Stomach (tissue), 9 donors: ENCODE results near the gene MGAT5. TPM values are rescaled to one million over a fixed set of nuclear protein-coding genes. Genes with fewer than 3 reads are reported as not detected.

Source experiments
- DNase-seq, 2 donors: peaks; one replicate each; pipeline versions ENCODE4 v3.0.0 to v3.0.0-alpha.2; 2013 to 2019
- H3K27ac ChIP-seq, 5 donors: fragments of 200-600 bp in 4 of 5; sonication (generic) in 4 of 5; one replicate each; pipeline ENCODE4 v1.5.1; 2013 to 2019; ENCODE audit warnings: mild to moderate bottlenecking in 1 of 5, moderate library complexity in 1 of 5
- H3K27me3 ChIP-seq, 3 donors: fragments of 200-600 bp; sonication (generic); one replicate each; pipeline ENCODE4 v1.5.1; 2017 to 2019; ENCODE audit warnings: mixed run types in 1 of 3
- H3K36me3 ChIP-seq, 4 donors: fragments of 200-600 bp; sonication (generic); 1 replicate in 3 of 4; 2 replicates in 1 of 4; pipeline ENCODE4 v1.5.1; 2016 to 2019
- H3K4me1 ChIP-seq, 4 donors: fragments of 200-600 bp; sonication (generic); one replicate each; pipeline ENCODE4 v1.5.1; 2016 to 2019
- H3K4me3 ChIP-seq, 4 donors: fragments of 200-600 bp; sonication (generic) in 3 of 4; one replicate each; pipeline ENCODE4 v1.5.1; 2016 to 2019; ENCODE audit warnings: mild to moderate bottlenecking in 1 of 4
- H3K9me3 ChIP-seq, 4 donors: fragments of 200-600 bp; sonication (generic); one replicate each; pipeline ENCODE4 v1.5.1; 2016 to 2019
- EP300 ChIP-seq: sonication (generic); formaldehyde crosslinking; IDR thresholded peaks from one replicate; pipeline ENCODE4 v1.6.1; 2017; ENCODE audit warnings: antibody characterized with exemption
- POLR2A ChIP-seq, 4 donors: fragments of 450-650 bp; IDR thresholded peaks; one replicate each; pipeline ENCODE4 v1.6.1; 2016; ENCODE audit warnings: antibody characterized with exemption in 4 of 4, control low read depth in 2 of 4, mild to moderate bottlenecking in 1 of 4, moderate library complexity in 1 of 4
- POLR2AphosphoS5 ChIP-seq, 3 donors: sonication (generic); formaldehyde crosslinking; IDR thresholded peaks; one replicate each; pipeline ENCODE4 v1.6.1; 2016; ENCODE audit warnings: antibody characterized with exemption in 3 of 3
- WGBS, 5 donors: extraction: QIAGEN DNeasy Blood & Tissue Kit in 3 of 5; methylation state at CpG; one replicate each; pipeline versions ENCODE4 v1.1.5 to v1.1.7; 2013 to 2018; 5-methylcytosine and 5-hydroxymethylcytosine counted together
- intact Hi-C: fragments of 100-400 bp; cut with DNase I; formaldehyde crosslinking; loops from one replicate; pipeline ENCODE4 v1.15.1; 2023; ENCODE audit warnings: low total_unique reads
- polyA plus RNA-seq, 3 donors: library from polyadenylated mRNA; stranded (reverse); fragments of 200-250 nt; gene quantifications; one replicate each; pipeline ENCODE4 v1.2.3, GENCODE V29; 2013
- small RNA-seq, 4 donors: library from RNA; depleted of rRNA; stranded (forward); fragments of <200 nt; gene quantifications; one replicate each; pipeline ENCODE3, GENCODE V24; 2016
- total RNA-seq, 5 donors: library from RNA; depleted of rRNA; stranded (reverse); fragments of >200 nt; gene quantifications; one replicate each; pipeline versions ENCODE4 v1.1.0 to v1.2.3, GENCODE V29; 2014 to 2016
- TF ChIP-seq, protein P1 (sequence below), 7 experiments: fragments of 450-650 bp in 4 of 7; fragments of 200-600 bp in 3 of 7; sonication (generic) in 3 of 7; IDR thresholded peaks; one replicate each; pipeline ENCODE4 v1.5.1; 2016 to 2019; ENCODE audit warnings: antibody characterized with exemption in 7 of 7, control low read depth in 2 of 7, mild to moderate bottlenecking in 1 of 7
- donor health status: healthy with polysubstance abuse.
- donor health status: Bipolar disorder and iron deficiency.
- donor health status: healthy.

MGAT5 gene
- total and polyA plus RNA-seq, 8 donors = 3.9 to 125 (median 46.0) TPM

DNA sequence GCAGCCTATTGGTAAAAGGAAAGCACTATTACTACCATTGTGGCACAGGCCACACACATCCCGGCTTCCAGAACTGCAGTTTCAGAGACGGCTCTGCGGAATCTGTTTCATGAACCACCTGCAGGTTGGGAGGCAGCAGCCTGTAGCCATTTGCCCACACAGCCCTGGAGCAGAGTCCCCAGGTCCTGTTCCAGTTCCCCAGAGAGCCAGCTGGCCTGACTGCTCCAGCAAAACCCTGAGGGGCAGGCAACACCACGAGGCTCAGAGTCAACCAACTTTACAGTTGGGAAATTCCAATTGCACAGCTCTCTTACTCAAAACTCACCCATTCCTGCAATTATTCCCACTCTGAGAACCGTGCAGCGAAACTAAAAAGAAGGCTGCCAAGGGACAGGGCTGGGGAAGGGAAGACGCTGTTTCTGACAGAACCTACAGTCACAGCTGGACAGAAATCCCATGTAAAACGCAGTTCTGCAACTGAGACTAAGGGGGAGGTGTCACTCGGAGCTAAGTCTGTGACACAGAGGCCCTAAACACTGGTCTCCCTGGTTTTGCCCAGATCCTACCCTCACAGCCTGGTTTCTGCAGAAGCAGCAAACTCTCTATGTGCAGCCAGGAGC lies 245.5 kb downstream of the MGAT5 start:
- Histone ChIP-seq H3K36me3 (no peaks in the 10 kb centered on the region), H3K4me3 (no peak overlapping the region), H3K27ac (no peak overlapping the region), H3K9me3 (no peaks in the 10 kb centered on the region), H3K4me1 (no peaks in the 10 kb centered on the region), H3K27me3 (no peaks in the 10 kb centered on the region)
- intact Hi-C loops = no loop called here
- no peak for DNase-seq
- WGBS, 5 donors = 58 to 77% (median 71%) methylated on average over 9 of the region's 9 CpGs
- TF ChIP-seq POLR2AphosphoS5 (IDR thresholded peaks at IDR 0.05) (no peak), POLR2A (IDR thresholded peaks at IDR 0.05) (no peak), EP300 (no peak)
- TF ChIP-seq, protein P1, sequence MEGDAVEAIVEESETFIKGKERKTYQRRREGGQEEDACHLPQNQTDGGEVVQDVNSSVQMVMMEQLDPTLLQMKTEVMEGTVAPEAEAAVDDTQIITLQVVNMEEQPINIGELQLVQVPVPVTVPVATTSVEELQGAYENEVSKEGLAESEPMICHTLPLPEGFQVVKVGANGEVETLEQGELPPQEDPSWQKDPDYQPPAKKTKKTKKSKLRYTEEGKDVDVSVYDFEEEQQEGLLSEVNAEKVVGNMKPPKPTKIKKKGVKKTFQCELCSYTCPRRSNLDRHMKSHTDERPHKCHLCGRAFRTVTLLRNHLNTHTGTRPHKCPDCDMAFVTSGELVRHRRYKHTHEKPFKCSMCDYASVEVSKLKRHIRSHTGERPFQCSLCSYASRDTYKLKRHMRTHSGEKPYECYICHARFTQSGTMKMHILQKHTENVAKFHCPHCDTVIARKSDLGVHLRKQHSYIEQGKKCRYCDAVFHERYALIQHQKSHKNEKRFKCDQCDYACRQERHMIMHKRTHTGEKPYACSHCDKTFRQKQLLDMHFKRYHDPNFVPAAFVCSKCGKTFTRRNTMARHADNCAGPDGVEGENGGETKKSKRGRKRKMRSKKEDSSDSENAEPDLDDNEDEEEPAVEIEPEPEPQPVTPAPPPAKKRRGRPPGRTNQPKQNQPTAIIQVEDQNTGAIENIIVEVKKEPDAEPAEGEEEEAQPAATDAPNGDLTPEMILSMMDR (IDR thresholded peaks at IDR 0.05) = no peak

DNA sequence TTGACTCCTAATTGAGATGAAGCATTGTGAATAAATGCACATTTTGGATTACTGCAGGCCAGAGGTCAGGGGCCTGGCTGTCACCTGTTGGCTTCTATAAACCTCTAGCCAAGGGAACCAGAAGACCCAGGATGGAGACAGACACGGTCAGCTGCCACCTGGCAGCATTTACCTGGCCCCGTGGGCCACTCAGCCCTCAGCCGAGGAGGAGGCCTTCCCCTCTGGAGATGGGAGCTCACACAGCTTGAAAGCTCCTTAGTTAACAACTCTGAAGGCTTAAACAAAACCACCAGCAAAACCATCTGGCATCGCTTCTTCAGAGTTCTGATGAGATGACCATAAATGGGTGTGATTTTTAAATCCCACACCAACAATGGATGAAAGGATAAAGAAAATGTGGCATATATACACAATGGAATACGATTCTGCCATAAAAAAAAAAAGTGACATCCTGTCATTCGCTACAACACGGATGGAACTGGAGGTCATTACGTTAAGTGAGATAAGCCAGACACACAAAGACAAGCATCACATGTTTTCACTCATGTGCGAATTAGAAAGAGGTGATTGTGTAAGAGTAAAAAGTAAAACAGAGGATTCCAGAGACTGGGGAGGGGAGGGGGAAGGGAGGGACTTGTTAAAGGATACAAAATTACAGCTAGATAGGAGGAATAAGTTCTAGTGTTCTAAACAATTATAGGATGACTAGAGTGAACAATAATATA lies 246.5 kb downstream of the MGAT5 start:
- H3K27me3 ChIP-seq = no peaks in the 10 kb centered on the region
- no peaks in the 10 kb centered on the region for H3K36me3 ChIP-seq
- DNase-seq = no peak
- WGBS, 5 donors = 72 to 83% (median 77%) methylated on average over 8 to 9 of the region's 9 CpGs
- intact Hi-C loops = no loop called here
- TF ChIP-seq EP300 (no peak), POLR2AphosphoS5 (IDR thresholded peaks at IDR 0.05) (no peak), POLR2A (IDR thresholded peaks at IDR 0.05) (no peak)
- TF ChIP-seq, protein P1 (IDR thresholded peaks at IDR 0.05) = no peak
- no peak overlapping the region for H3K4me3 ChIP-seq
- no peak overlapping the region for H3K27ac ChIP-seq
- no peaks in the 10 kb centered on the region for H3K4me1 ChIP-seq
- no peaks in the 10 kb centered on the region for H3K9me3 ChIP-seq

DNA sequence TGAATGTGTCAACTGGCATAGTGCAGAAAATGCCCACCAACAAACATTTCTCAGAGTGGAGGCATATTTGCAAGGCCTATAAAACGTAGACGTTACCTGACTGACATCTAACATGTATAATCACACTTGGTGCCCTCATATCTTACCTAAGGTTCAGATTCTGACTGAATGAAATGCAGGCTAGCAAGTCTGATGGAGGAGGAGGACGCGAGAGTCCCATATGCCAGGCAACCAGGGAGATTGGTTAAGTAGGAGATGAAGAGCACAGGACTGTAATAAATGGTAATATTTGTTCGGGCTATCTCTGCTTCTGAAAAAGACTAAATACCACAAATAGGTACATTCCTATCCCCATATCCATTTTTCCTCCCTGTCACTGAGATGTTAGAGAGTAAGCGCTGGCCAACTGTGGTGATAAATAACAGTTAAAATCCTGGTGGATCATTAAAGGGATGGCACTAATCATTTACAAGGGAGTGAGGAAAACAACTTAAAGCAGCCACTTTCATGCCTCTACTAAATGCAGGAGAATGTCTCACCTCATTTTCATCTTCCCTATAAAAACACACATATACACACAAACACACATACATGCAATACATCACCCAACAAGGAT lies 247.7 kb downstream of the MGAT5 start:
- Histone ChIP-seq H3K4me1 (no peaks in the 10 kb centered on the region), H3K9me3 (no peaks in the 10 kb centered on the region), H3K36me3 (no peaks in the 10 kb centered on the region), H3K4me3 (no peak overlapping the region), H3K27me3 (no peaks in the 10 kb centered on the region), H3K27ac (no peak overlapping the region)
- TF ChIP-seq, protein P1 (IDR thresholded peaks at IDR 0.05) = no peak
- TF ChIP-seq EP300 (no peak), POLR2A (IDR thresholded peaks at IDR 0.05) (no peak), POLR2AphosphoS5 (IDR thresholded peaks at IDR 0.05) (no peak)
- 87 to 94% (median 91%) methylated on average over 6 of the region's 6 CpGs for WGBS, 5 donors
- no peak for DNase-seq
- intact Hi-C loops = no loop called here

DNA sequence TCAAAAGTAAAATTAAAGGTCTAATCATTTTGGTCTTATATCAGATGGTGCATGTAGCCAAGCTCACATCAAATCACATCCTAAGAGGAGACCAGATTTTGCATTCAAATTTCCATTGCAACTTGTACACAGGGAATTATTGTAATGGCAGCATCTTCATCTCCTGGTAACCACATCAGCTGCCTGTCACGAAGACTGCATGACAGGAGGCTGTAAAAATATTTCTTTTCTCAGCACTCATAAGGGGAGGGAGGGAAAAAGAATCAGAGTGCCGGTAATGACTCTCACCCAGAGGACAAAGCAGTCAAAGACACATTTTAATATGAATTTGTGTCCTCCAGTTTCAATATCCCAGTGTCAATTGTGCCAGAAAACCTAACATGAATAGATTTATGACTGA lies 248.2 kb downstream of the MGAT5 start:
- intact Hi-C loops = no loop called here
- Histone ChIP-seq H3K36me3 (no peaks in the 10 kb centered on the region), H3K27me3 (no peaks in the 10 kb centered on the region), H3K9me3 (no peaks in the 10 kb centered on the region), H3K4me3 (no peak overlapping the region), H3K27ac (no peak overlapping the region), H3K4me1 (no peaks in the 10 kb centered on the region)
- 60 to 83% (median 76%) methylated on average over 2 of the region's 2 CpGs for WGBS, 5 donors
- no peak for TF ChIP-seq POLR2AphosphoS5 (IDR thresholded peaks at IDR 0.05)
- TF ChIP-seq, protein P1 (IDR thresholded peaks at IDR 0.05) = no peak
- TF ChIP-seq EP300 = no peak
- no peak for TF ChIP-seq POLR2A (IDR thresholded peaks at IDR 0.05)
- DNase-seq = no peak

Small RNA genes lying within 50 kb of the gene (small RNA-seq; reads per million reads assigned to genes)
- 0 reads per million in 4 donors for gene RNA5SP104
